ENCODE data around the gene LMTK3.
"Not testable (repeated sequence)": the region's sequence is repeated elsewhere in the genome, so short reads cannot be mapped to it uniquely, and the experiment has no call there.

DNA sequence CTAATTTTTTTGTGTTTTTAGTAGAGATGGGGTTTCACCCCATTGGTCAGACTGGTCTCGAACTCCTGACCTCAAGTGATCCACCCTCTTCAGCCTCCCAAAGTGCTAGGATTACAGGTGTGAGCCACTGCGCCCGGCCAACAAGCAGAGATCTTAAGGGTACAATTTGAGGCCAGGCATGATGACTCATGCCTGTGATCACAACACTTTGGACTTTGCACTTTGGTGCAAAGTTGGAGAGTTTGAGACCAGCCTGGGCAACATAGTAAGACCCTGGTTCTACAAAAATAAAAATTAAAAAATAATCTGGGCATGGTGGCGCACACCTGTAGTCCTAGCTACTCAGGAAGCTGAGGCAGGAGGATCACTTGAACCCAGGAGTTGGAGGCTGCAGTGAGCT is 7.8 kb upstream of the LMTK3 start:
- TF ChIP-seq, protein P1, sequence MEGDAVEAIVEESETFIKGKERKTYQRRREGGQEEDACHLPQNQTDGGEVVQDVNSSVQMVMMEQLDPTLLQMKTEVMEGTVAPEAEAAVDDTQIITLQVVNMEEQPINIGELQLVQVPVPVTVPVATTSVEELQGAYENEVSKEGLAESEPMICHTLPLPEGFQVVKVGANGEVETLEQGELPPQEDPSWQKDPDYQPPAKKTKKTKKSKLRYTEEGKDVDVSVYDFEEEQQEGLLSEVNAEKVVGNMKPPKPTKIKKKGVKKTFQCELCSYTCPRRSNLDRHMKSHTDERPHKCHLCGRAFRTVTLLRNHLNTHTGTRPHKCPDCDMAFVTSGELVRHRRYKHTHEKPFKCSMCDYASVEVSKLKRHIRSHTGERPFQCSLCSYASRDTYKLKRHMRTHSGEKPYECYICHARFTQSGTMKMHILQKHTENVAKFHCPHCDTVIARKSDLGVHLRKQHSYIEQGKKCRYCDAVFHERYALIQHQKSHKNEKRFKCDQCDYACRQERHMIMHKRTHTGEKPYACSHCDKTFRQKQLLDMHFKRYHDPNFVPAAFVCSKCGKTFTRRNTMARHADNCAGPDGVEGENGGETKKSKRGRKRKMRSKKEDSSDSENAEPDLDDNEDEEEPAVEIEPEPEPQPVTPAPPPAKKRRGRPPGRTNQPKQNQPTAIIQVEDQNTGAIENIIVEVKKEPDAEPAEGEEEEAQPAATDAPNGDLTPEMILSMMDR (IDR thresholded peaks at IDR 0.05; ENCODE audit: low read depth, low read length, poor library complexity, severe bottlenecking) = not testable (repeated sequence)
- not testable (repeated sequence) for TF ChIP-seq EZH2phosphoT487 (IDR thresholded peaks at IDR 0.05; ENCODE audit: borderline replicate concordance, low read length)
